GM12878 (cell line): ENCODE results near the gene TFDP1. TPM values are rescaled to one million over a fixed set of nuclear protein-coding genes. Genes with fewer than 3 reads are reported as not detected.

Experiments used
- ATAC-seq: fragments of 200-7000 bp; cut with Tn5 transposase; 3 replicates; pipeline ENCODE4 v1.9.1; 2020; ENCODE audit warnings: mild to moderate bottlenecking, moderate library complexity
- BruUV-seq: library from RNA; stranded (reverse); fragments of 400-500 nt; replicated peaks from 2 replicates; lab custom pipeline; 2021; lab: Mats Ljungman, UMichigan
- CTCF ChIA-PET: fragments of 300-600 bp; sonication (Branson Sonifier 250); formaldehyde crosslinking; extraction: SDS; loops from one replicate; lab custom pipeline; 2021; ENCODE audit warnings: inconsistent platforms; lab: Yijun Ruan, JAX
- POLR2A ChIA-PET: fragments of 350-600 bp; formaldehyde crosslinking; extraction: SDS; loops from one replicate; lab custom pipeline; 2021; ENCODE audit warnings: inconsistent platforms; lab: Charles Lee
- RAD21 ChIA-PET: fragments of 300-600 bp; sonication (Branson Sonifier 250); formaldehyde crosslinking; loops from one replicate; lab custom pipeline; 2023; ENCODE audit warnings: antibody characterized with exemption; ENCODE audit not compliant: unreplicated experiment; lab: Charles Lee
- SMC1A ChIA-PET: fragments of 300-600 bp; sonication (Branson Sonifier 250); formaldehyde crosslinking; loops from one replicate; lab custom pipeline; 2023; ENCODE audit not compliant: unreplicated experiment, uncharacterized antibody; lab: Charles Lee
- DNase-seq: peaks from one replicate; pipeline ENCODE4 v3.0.0-alpha.2; 2011; ENCODE audit warnings: low read depth, low spot score
- FAIRE-seq: peaks from 3 replicates; lab custom pipeline; 2011; peaks lifted over from hg19 to GRCh38; lab: Jason Lieb, UNC
- H2AFZ ChIP-seq: 2 replicates; pipeline ENCODE4 v1.6.0; 2011; ENCODE audit warnings: low read depth, low read length, control low read depth; ENCODE audit not compliant: control insufficient read depth
- H3K27ac ChIP-seq: 2 replicates; pipeline ENCODE4 v1.5.1; 2011; ENCODE audit warnings: control low read depth; ENCODE audit not compliant: control insufficient read depth, insufficient read depth
- H3K27me3 ChIP-seq, 2 experiments: replicated peaks in 1 of 2; 2 replicates each; pipeline versions ENCODE4 v1.6.0 to v1.6.1; 2011; ENCODE audit warnings: low read length in 1 of 2; ENCODE audit not compliant: control insufficient read depth in 2 of 2, insufficient read depth in 2 of 2
- H3K36me3 ChIP-seq, 2 experiments: 2 replicates each; pipeline ENCODE4 v1.5.1; 2011; ENCODE audit warnings: low read length in 1 of 2; ENCODE audit not compliant: control insufficient read depth in 2 of 2, insufficient read depth in 2 of 2
- H3K4me1 ChIP-seq: 2 replicates; pipeline ENCODE4 v1.6.1; 2011; ENCODE audit warnings: mild to moderate bottlenecking, low read length, moderate library complexity, mixed read lengths; ENCODE audit not compliant: control insufficient read depth, insufficient read depth
- H3K4me2 ChIP-seq: 2 replicates; pipeline ENCODE4 v1.6.0; 2011; ENCODE audit warnings: control low read depth; ENCODE audit not compliant: control insufficient read depth, insufficient read depth
- H3K4me3 ChIP-seq: fragments of 200-600 bp; sonication (generic); 2 replicates; pipeline ENCODE4 v1.5.1; 2016
- H3K79me2 ChIP-seq: 2 replicates; pipeline ENCODE4 v1.6.0; 2011; ENCODE audit warnings: low read length; ENCODE audit not compliant: control insufficient read depth, insufficient read depth
- H3K9ac ChIP-seq: 2 replicates; pipeline ENCODE4 v1.8.0; 2011; ENCODE audit warnings: low read length, control low read depth, mixed read lengths; ENCODE audit not compliant: control insufficient read depth, insufficient read depth
- H3K9me3 ChIP-seq: replicated peaks from 3 replicates; pipeline ENCODE4 v1.5.1; 2011; ENCODE audit warnings: mild to moderate bottlenecking, low read length; ENCODE audit not compliant: control insufficient read depth, insufficient read depth
- H4K20me1 ChIP-seq: 2 replicates; pipeline ENCODE4 v1.6.0; 2011; ENCODE audit not compliant: control insufficient read depth, insufficient read depth
- BRCA1 ChIP-seq: IDR thresholded peaks from 2 replicates; pipeline ENCODE4 v1.6.1; 2011; ENCODE audit warnings: low read depth, low read length, improper control_type of control experiment
- CHD1 ChIP-seq: IDR thresholded peaks from 2 replicates; pipeline ENCODE4 v1.6.1; 2012; ENCODE audit warnings: low read depth, low read length, improper control_type of control experiment
- CHD2 ChIP-seq: IDR thresholded peaks from 2 replicates; pipeline ENCODE4 v1.6.1; 2011; ENCODE audit warnings: low read depth, low read length, improper control_type of control experiment, borderline replicate concordance
- CHD4 ChIP-seq: fragments of 200-600 bp; sonication (generic); IDR thresholded peaks from 2 replicates; pipeline ENCODE4 v1.6.1; 2016; ENCODE audit warnings: mild to moderate bottlenecking
- ESRRA ChIP-seq: IDR thresholded peaks from 2 replicates; pipeline ENCODE4 v1.6.1; 2012; ENCODE audit warnings: mild to moderate bottlenecking, low read length, improper control_type of control experiment
- FOXM1 ChIP-seq: IDR thresholded peaks from 2 replicates; pipeline ENCODE4 v1.6.1; 2012; ENCODE audit warnings: low read depth, mild to moderate bottlenecking, inconsistent platforms, low read length, moderate library complexity
- HDAC6 ChIP-seq: fragments of 200-600 bp; sonication (generic); IDR thresholded peaks from one replicate; pipeline ENCODE4 v1.8.0; 2017; ENCODE audit warnings: antibody characterized with exemption; ENCODE audit not compliant: unreplicated experiment
- HSF1 ChIP-seq: fragments of 150-350 bp; IDR thresholded peaks from 2 replicates; pipeline ENCODE4 v1.6.1; 2014; ENCODE audit warnings: mild to moderate bottlenecking, low read depth, low read length
- IRF5 ChIP-seq: fragments of 450-650 bp; IDR thresholded peaks from 2 replicates; pipeline ENCODE4 v1.6.1; 2017; ENCODE audit warnings: borderline replicate concordance
- MEF2B ChIP-seq: fragments of 450-650 bp; IDR thresholded peaks from 2 replicates; pipeline ENCODE4 v1.6.1; 2018; ENCODE audit warnings: mild to moderate bottlenecking, moderate library complexity; ENCODE audit not compliant: partially characterized antibody, poor library complexity, severe bottlenecking
- NFIC ChIP-seq: IDR thresholded peaks from 2 replicates; pipeline ENCODE4 v1.6.1; 2012; ENCODE audit warnings: low read depth, mild to moderate bottlenecking, inconsistent platforms, low read length, moderate library complexity
- POLR2A ChIP-seq: IDR thresholded peaks from 2 replicates; pipeline ENCODE4 v1.6.1; 2011; ENCODE audit warnings: low read depth, mild to moderate bottlenecking, low read length
- POLR2AphosphoS5 ChIP-seq: IDR thresholded peaks from 2 replicates; pipeline ENCODE4 v1.6.1; 2011; ENCODE audit warnings: mild to moderate bottlenecking, low read length, inconsistent platforms
- WGBS: methylation state at CpG from one replicate; pipeline ENCODE4 v1.1.6; 2016; ENCODE audit warnings: low lambda C conversion rate; ENCODE audit not compliant: insufficient replicate concordance, insufficient coverage; ENCODE audit errors: missing lambda C conversion rate; 5-methylcytosine and 5-hydroxymethylcytosine counted together
- in situ Hi-C: fragments of 300-500 bp; cut with MboI; formaldehyde crosslinking; loops from 9 replicates; pipeline ENCODE4 v1.14.3; 2018; ENCODE audit warnings: mixed read lengths
- intact Hi-C: fragments of 100-400 bp; cut with micrococcal nuclease; formaldehyde crosslinking; loops from one replicate; pipeline ENCODE4 v1.14.2; 2022; ENCODE audit not compliant: unreplicated experiment
- polyA plus RNA-seq, 11 experiments: library from polyadenylated mRNA; depleted of rRNA in 4 of 11; unstranded in 6 of 11; stranded (reverse) in 5 of 11; fragments of >200 nt; fragmentation: Nextera tagmentation in 4 of 11; fragmentation: Illumina TruSeq in 1 of 11; extraction: Ambion mirVana in 4 of 11; extraction: Trizol in 1 of 11; gene quantifications; 1 replicate in 1 of 11; 2 replicates in 10 of 11; pipeline versions ENCODE4 v1.2.1 to v1.2.3, GENCODE V29; 2011 to 2016; ENCODE audit warnings: inconsistent platforms in 2 of 11, missing spikeins in 2 of 11, low read depth in 1 of 11
- total RNA-seq, 4 experiments: library from RNA; depleted of rRNA in 3 of 4; stranded (reverse); fragments of >200 nt in 3 of 4; fragmentation: Illumina TruSeq in 1 of 4; extraction: Trizol in 1 of 4; gene quantifications; 2 replicates each; pipeline versions ENCODE4 v1.2.1 to v1.2.3, GENCODE V29; 2013 to 2021
- TF ChIP-seq, protein P1 (sequence below): fragments of 450-650 bp; IDR thresholded peaks from 2 replicates; pipeline ENCODE4 v1.6.1; 2018; ENCODE audit warnings: mild to moderate bottlenecking, low read depth, moderate library complexity; ENCODE audit not compliant: partially characterized antibody

Gene TFDP1
- total and polyA plus RNA-seq, 10 of the 15 experiments (the other 5 are each of a cell fraction or from before 2014, with no cell fraction given), result 37.7 to 254 (median 119) TPM

GRCh38 chr13:113659337-113659736 is 74.8 kb downstream of the TFDP1 start:
- SMC1A ChIA-PET, result no interaction called here

GRCh38 chr13:113660066-113660465 is 75.5 kb downstream of the TFDP1 start:
- ChIA-PET CTCF (no interaction called here), RAD21 (no interaction called here), SMC1A (no interaction called here), POLR2A (no interaction called here)
- Histone ChIP-seq H3K4me3 (no peak overlapping the region), H3K4me2 (no peak overlapping the region), H2AFZ (no peak overlapping the region), H4K20me1 (no peaks in the 10 kb centered on the region), H3K79me2 (no peaks in the 10 kb centered on the region), H3K4me1 (no peaks in the 10 kb centered on the region), H3K27me3 (no peaks in the 10 kb centered on the region), H3K9me3 (no peaks in the 10 kb centered on the region), H3K9ac (no peak overlapping the region), H3K36me3 (no peaks in the 10 kb centered on the region), H3K27ac (no peak overlapping the region)
- no peak for FAIRE-seq
- in situ Hi-C loops, result no loop called here
- no peak for ATAC-seq
- WGBS, result 49% methylated on average over 3 of the region's 3 CpGs
- intact Hi-C loops, result no loop called here
- no TSS peak for BruUV-seq
- no peak for DNase-seq
- TF ChIP-seq FOXM1 (no peak), BRCA1 (no peak), IRF5 (no peak), CHD1 (no peak), HDAC6 (no peak), MEF2B (no peak), HSF1 (no peak), CHD2 (no peak), ESRRA (no peak)
- TF ChIP-seq, protein P1, sequence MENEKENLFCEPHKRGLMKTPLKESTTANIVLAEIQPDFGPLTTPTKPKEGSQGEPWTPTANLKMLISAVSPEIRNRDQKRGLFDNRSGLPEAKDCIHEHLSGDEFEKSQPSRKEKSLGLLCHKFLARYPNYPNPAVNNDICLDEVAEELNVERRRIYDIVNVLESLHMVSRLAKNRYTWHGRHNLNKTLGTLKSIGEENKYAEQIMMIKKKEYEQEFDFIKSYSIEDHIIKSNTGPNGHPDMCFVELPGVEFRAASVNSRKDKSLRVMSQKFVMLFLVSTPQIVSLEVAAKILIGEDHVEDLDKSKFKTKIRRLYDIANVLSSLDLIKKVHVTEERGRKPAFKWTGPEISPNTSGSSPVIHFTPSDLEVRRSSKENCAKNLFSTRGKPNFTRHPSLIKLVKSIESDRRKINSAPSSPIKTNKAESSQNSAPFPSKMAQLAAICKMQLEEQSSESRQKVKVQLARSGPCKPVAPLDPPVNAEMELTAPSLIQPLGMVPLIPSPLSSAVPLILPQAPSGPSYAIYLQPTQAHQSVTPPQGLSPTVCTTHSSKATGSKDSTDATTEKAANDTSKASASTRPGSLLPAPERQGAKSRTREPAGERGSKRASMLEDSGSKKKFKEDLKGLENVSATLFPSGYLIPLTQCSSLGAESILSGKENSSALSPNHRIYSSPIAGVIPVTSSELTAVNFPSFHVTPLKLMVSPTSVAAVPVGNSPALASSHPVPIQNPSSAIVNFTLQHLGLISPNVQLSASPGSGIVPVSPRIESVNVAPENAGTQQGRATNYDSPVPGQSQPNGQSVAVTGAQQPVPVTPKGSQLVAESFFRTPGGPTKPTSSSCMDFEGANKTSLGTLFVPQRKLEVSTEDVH, result no peak

More at GRCh38 chr13:113659337-113659736, 74.8 kb downstream of the TFDP1 start:
- RAD21 ChIA-PET, result no interaction called here
- no peak overlapping the region for H3K4me2 ChIP-seq
- WGBS, result 44% methylated on average over 8 of the region's 8 CpGs
- no TSS peak for BruUV-seq
- TF ChIP-seq CHD4, result no peak
- TF ChIP-seq POLR2AphosphoS5, result no peak
- no peak for TF ChIP-seq NFIC
- no peak for TF ChIP-seq POLR2A
- TF ChIP-seq, all 136 proteins: peak for 0
- H4K20me1 ChIP-seq, result no peaks in the 10 kb centered on the region
- DNase-seq, result no peak
- no peaks in the 10 kb centered on the region for H3K36me3 ChIP-seq
- no peaks in the 10 kb centered on the region for H3K9me3 ChIP-seq
- H3K27me3 ChIP-seq, result no peaks in the 10 kb centered on the region
- no peak overlapping the region for H2AFZ ChIP-seq
- in situ Hi-C loops, result no loop called here
- no peaks in the 10 kb centered on the region for H3K79me2 ChIP-seq
- intact Hi-C loops, result no loop called here
- FAIRE-seq, result no peak
- ATAC-seq, result no peak
- no peak overlapping the region for H3K9ac ChIP-seq
- no peak overlapping the region for H3K27ac ChIP-seq
- H3K4me1 ChIP-seq, result no peaks in the 10 kb centered on the region
- H3K4me3 ChIP-seq, result no peak overlapping the region
- ChIA-PET POLR2A (no interaction called here), CTCF (no interaction called here)
